GM23338 (cell line): ENCODE results near the gene GPRC5D. TPM values are rescaled to one million over a fixed set of nuclear protein-coding genes. Genes with fewer than 3 reads are reported as not detected.

ENCODE experiments used
- ATAC-seq: fragments of 200-7000 bp; cut with Tn5 transposase; 3 replicates; pipeline ENCODE4 v1.9.1; 2020
- DNase-seq: peaks from one replicate; pipeline ENCODE4 v3.0.0-alpha.2; 2015; ENCODE audit warnings: low spot score
- H2AFZ ChIP-seq: fragments of 200-600 bp; sonication (generic); 2 replicates; pipeline ENCODE4 v1.8.0; 2016; ENCODE audit warnings: antibody characterized with exemption, mild to moderate bottlenecking, moderate library complexity
- H3F3A ChIP-seq: fragments of 200-600 bp; sonication (generic); replicated peaks from 2 replicates; pipeline ENCODE4 v1.8.0; 2017; ENCODE audit warnings: antibody characterized with exemption, mixed run types, low read depth
- H3K27ac ChIP-seq: fragments of 200-600 bp; sonication (generic); 2 replicates; pipeline ENCODE4 v1.6.1; 2016; ENCODE audit warnings: low read depth
- H3K27me3 ChIP-seq: fragments of 200-600 bp; sonication (generic); 2 replicates; pipeline ENCODE4 v1.8.0; 2016; ENCODE audit warnings: mild to moderate bottlenecking, mixed run types, moderate library complexity; ENCODE audit not compliant: insufficient read depth
- H3K36me3 ChIP-seq: fragments of 200-600 bp; sonication (generic); 2 replicates; pipeline ENCODE4 v1.8.0; 2016; ENCODE audit warnings: mild to moderate bottlenecking; ENCODE audit not compliant: insufficient read depth
- H3K4me1 ChIP-seq: fragments of 200-600 bp; sonication (generic); 2 replicates; pipeline ENCODE4 v1.8.0; 2016; ENCODE audit warnings: mild to moderate bottlenecking, moderate library complexity; ENCODE audit not compliant: insufficient read depth
- H3K4me2 ChIP-seq: fragments of 200-600 bp; sonication (generic); 2 replicates; pipeline ENCODE4 v1.7.1; 2017; ENCODE audit warnings: mixed run types
- H3K4me3 ChIP-seq: fragments of 200-600 bp; sonication (generic); 2 replicates; pipeline ENCODE4 v1.6.1; 2016; ENCODE audit warnings: mixed run types
- H3K79me2 ChIP-seq: fragments of 200-600 bp; sonication (generic); replicated peaks from 2 replicates; pipeline ENCODE4 v1.8.0; 2017; ENCODE audit warnings: mild to moderate bottlenecking; ENCODE audit not compliant: insufficient read depth
- H3K9me2 ChIP-seq: fragments of 200-600 bp; sonication (generic); 2 replicates; pipeline ENCODE4 v1.8.0; 2017; ENCODE audit not compliant: insufficient read depth
- H4K20me1 ChIP-seq: fragments of 200-600 bp; sonication (generic); replicated peaks from 2 replicates; pipeline ENCODE4 v1.8.0; 2017; ENCODE audit warnings: mild to moderate bottlenecking; ENCODE audit not compliant: insufficient read depth
- H3K27ac Mint-ChIP-seq: 2 replicates; pipeline ENCODE4 v1.8.0; 2020; ENCODE audit warnings: inconsistent platforms, mild to moderate bottlenecking, moderate library complexity, mixed read lengths
- H3K27me3 Mint-ChIP-seq: 3 replicates; pipeline ENCODE4 v1.8.0; 2022; ENCODE audit warnings: low read depth, mild to moderate bottlenecking, moderate library complexity, mixed read lengths, inconsistent platforms; ENCODE audit not compliant: insufficient read depth, poor library complexity
- H3K36me3 Mint-ChIP-seq: 3 replicates; pipeline ENCODE4 v1.8.0; 2021; ENCODE audit warnings: low read depth, mild to moderate bottlenecking, inconsistent platforms, moderate library complexity, mixed read lengths
- H3K4me1 Mint-ChIP-seq: 3 replicates; pipeline ENCODE4 v1.8.0; 2020; ENCODE audit warnings: mild to moderate bottlenecking, inconsistent platforms, mixed read lengths
- H3K4me3 Mint-ChIP-seq: 3 replicates; pipeline ENCODE4 v1.8.0; 2021; ENCODE audit warnings: moderate library complexity, mild to moderate bottlenecking, inconsistent platforms, mixed read lengths
- H3K9me3 Mint-ChIP-seq: 3 replicates; pipeline ENCODE4 v1.8.0; 2020; ENCODE audit warnings: moderate library complexity, mild to moderate bottlenecking, inconsistent platforms, mixed read lengths
- CREB1 ChIP-seq: fragments of 250-450 bp; sonication (Bioruptor Pico); IDR thresholded peaks from 2 replicates; pipeline ENCODE4 v1.5.0; 2020; ENCODE audit warnings: low read depth, mild to moderate bottlenecking, moderate library complexity
- CTCF ChIP-seq, 2 experiments: fragments of 200-600 bp in 1 of 2; sonication (generic) in 1 of 2; conservative IDR thresholded peaks; 2 replicates each; pipeline versions ENCODE4 v1.5.1 to v1.6.1; 2016 to 2017; ENCODE audit warnings: antibody characterized with exemption in 2 of 2, low read depth in 2 of 2, mild to moderate bottlenecking in 2 of 2, moderate library complexity in 1 of 2
- EZH2 ChIP-seq: fragments of 200-600 bp; sonication (generic); IDR thresholded peaks from one replicate; pipeline ENCODE4 v1.8.0; 2017; ENCODE audit warnings: antibody characterized with exemption, mild to moderate bottlenecking, low read depth; ENCODE audit not compliant: unreplicated experiment
- EZH2phosphoT487 ChIP-seq: fragments of 200-600 bp; sonication (generic); IDR thresholded peaks from one replicate; pipeline ENCODE4 v1.8.1; 2018; ENCODE audit warnings: antibody characterized with exemption; ENCODE audit not compliant: unreplicated experiment
- POLR2AphosphoS5 ChIP-seq: IDR thresholded peaks from 2 replicates; pipeline ENCODE4 v1.6.1; 2016; ENCODE audit warnings: antibody characterized with exemption, low read depth
- REST ChIP-seq: IDR thresholded peaks from one replicate; pipeline ENCODE4 v1.6.1; 2018; ENCODE audit warnings: antibody characterized with exemption; ENCODE audit not compliant: unreplicated experiment
- ZNF331 ChIP-seq: fragments of 250-450 bp; sonication (Bioruptor Pico); IDR thresholded peaks from 2 replicates; pipeline ENCODE4 v1.5.0; 2020; ENCODE audit warnings: low read depth, mild to moderate bottlenecking, moderate library complexity
- polyA plus RNA-seq: library from polyadenylated mRNA; unstranded; fragments of >200 nt; fragmentation: Nextera tagmentation; extraction: Ambion mirVana; gene quantifications from 2 replicates; pipeline ENCODE4 v1.2.1, GENCODE V29; 2016
- total RNA-seq: library from RNA; depleted of rRNA; stranded (reverse); fragments of >200 nt; shearing (Covaris generic); gene quantifications from 2 replicates; pipeline ENCODE4 v1.2.3, GENCODE V29; 2014

The GPRC5D gene
- total and polyA plus RNA-seq, 2 experiments from 2014 or later: not detected

GRCh38 chr12:12917517-12917916, 34.5 kb downstream of the GPRC5D start (continued):
- no peak for TF ChIP-seq POLR2AphosphoS5
- TF ChIP-seq CREB1: no peak
- TF ChIP-seq REST: no peak

- H4K20me1 ChIP-seq: no peaks in the 10 kb centered on the region
- H3K36me3 ChIP-seq: no peaks in the 10 kb centered on the region
- TF ChIP-seq ZNF331: no peak
- TF ChIP-seq CTCF (conservative IDR thresholded peaks at IDR 0.05; ENCODE audit: low read depth in 2 of 2): peak; percentile 98 to 100
- no peak overlapping the region for H3K4me2 ChIP-seq
- peak overlapping the region; percentile 70; the same call in 1 of the 2 replicates for H2AFZ ChIP-seq
- H3K4me1 Mint-ChIP-seq: peaks cover 23% of the 10 kb centered on the region
- no peaks in the 10 kb centered on the region for H3K36me3 Mint-ChIP-seq
- no peaks in the 10 kb centered on the region for H3K27me3 ChIP-seq
- ATAC-seq: peak; percentile 95
- peaks cover 9% of the 10 kb centered on the region for H3K27me3 Mint-ChIP-seq
- no peak overlapping the region for H3K27ac ChIP-seq
- peak; percentile 87 for DNase-seq
- no peak overlapping the region for H3K4me3 Mint-ChIP-seq
- H3K79me2 ChIP-seq: no peaks in the 10 kb centered on the region
- peaks cover 3% of the 10 kb centered on the region for H3K4me1 ChIP-seq
- no peak overlapping the region for H3K27ac Mint-ChIP-seq
- H3K9me2 ChIP-seq: no peaks in the 10 kb centered on the region
- no peak overlapping the region for H3K4me3 ChIP-seq
- no peaks in the 10 kb centered on the region for H3K9me3 Mint-ChIP-seq
- H3F3A ChIP-seq: peaks cover 2% of the 10 kb centered on the region; the same call in 1 of the 2 replicates
These were observed 35.6 kb downstream of the GPRC5D start for GRCh38 chr12:12916135-12916944.

- Histone ChIP-seq H3K4me3 (no peak overlapping the region), H3K27ac (no peak overlapping the region), H3K27me3 (no peaks in the 10 kb centered on the region), H4K20me1 (no peaks in the 10 kb centered on the region), H3K36me3 (no peaks in the 10 kb centered on the region), H3K9me2 (no peaks in the 10 kb centered on the region), H2AFZ (no peak overlapping the region), H3K4me2 (no peak overlapping the region), H3K79me2 (no peaks in the 10 kb centered on the region), H3K4me1 (peaks cover 3% of the 10 kb centered on the region), H3F3A (no peaks in the 10 kb centered on the region; the same call in 1 of the 2 replicates)
- Mint-ChIP-seq H3K27ac (no peak overlapping the region), H3K9me3 (no peaks in the 10 kb centered on the region), H3K27me3 (peaks cover 9% of the 10 kb centered on the region), H3K36me3 (no peaks in the 10 kb centered on the region), H3K4me1 (peaks cover 23% of the 10 kb centered on the region), H3K4me3 (no peak overlapping the region)
- no peak for TF ChIP-seq EZH2phosphoT487
- no peak for TF ChIP-seq EZH2
- TF ChIP-seq CTCF (conservative IDR thresholded peaks at IDR 0.05; ENCODE audit: low read depth in 2 of 2): peak in 1 of 2 experiments; percentile 30; a peak in 1 of 4 replicates
- ATAC-seq: peak; percentile 89
- peak; percentile 72 for DNase-seq
These were observed 36.3 kb downstream of the GPRC5D start for GRCh38 chr12:12915656-12916055.
